ENCODE data around the gene NSMF.

NSMF gene

DNA sequence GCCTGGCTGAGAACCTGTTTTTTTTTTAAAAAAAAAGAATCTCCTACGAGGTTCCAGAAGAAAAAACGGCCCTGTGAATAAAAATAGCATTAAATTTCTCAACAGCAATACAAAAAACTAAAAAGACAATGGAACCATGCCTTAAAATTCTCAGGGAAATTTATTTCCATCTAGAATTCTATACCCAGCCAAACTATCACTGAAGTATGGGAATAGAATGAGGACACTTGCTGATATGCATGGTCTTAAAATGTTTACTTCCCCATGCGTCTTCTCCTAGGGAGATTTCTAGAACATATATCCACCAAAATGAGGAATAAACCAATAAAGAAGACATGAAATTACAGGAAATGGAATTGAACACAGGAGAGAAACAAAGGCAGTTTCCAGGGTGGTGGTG, 16.5 kb upstream of the NSMF start:
- ChIA-PET CTCF (no interaction called here), POLR2A (no interaction called here)
- H3K4me3 ChIP-seq (ENCODE audit: low read depth, low read length), result no peak overlapping the region
- no peaks in the 10 kb centered on the region for H3K36me3 ChIP-seq (ENCODE audit: control insufficient read depth in 2 of 2, insufficient read depth in 1 of 2, low read length in 2 of 2)
- no peaks in the 10 kb centered on the region for H3K4me1 ChIP-seq (ENCODE audit: control insufficient read depth, insufficient read depth, low read length)
- no peak overlapping the region for H3K27ac ChIP-seq (ENCODE audit: extremely low read depth, low read depth, low read length)
- H3K9me3 ChIP-seq (ENCODE audit: control insufficient read depth, insufficient read depth, low read depth, low read length), result no peaks in the 10 kb centered on the region
- TF ChIP-seq ZNF571 (tag by site-specific recombination; IDR thresholded peaks at IDR 0.05) (no peak), ZBTB1 (tag by site-specific recombination; IDR thresholded peaks at IDR 0.05) (no peak), ZNF114 (tag by site-specific recombination; IDR thresholded peaks at IDR 0.05) (no peak), ZNF558 (tag by site-specific recombination; IDR thresholded peaks at IDR 0.05) (no peak)

DNA sequence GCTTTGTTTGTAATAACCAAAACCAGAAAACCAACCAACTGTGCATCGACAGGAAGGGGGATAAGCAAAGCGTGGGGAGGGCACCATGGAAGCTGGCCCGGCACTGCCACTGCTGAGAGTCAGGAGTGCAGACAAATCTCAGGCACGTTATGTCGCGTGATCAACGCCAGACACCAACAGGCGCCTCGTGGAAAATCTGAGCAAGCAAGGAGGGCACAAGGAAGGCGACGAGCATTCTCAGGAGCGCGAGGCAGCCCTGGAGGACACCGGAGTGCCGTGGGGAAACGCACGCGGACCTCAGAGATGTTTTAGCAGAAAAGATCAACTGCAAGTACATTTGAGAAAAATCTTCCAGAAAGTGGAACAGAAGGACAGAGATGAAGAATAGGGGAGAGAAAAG, 15.1 kb upstream of the NSMF start:
- POLR2A ChIA-PET, result interaction anchor here (1.3 kb wide), 1 partner anchor 15 kb away, joined by 3 read pairs; no protein-coding TSS in a partner anchor
- Histone ChIP-seq H3K4me1 (ENCODE audit: control insufficient read depth, insufficient read depth, low read length) (no peaks in the 10 kb centered on the region), H3K9me3 (ENCODE audit: control insufficient read depth, insufficient read depth, low read depth, low read length) (no peaks in the 10 kb centered on the region), H3K4me3 (ENCODE audit: low read depth, low read length) (no peak overlapping the region), H3K36me3 (ENCODE audit: control insufficient read depth in 2 of 2, insufficient read depth in 1 of 2, low read length in 2 of 2) (no peaks in the 10 kb centered on the region), H3K27ac (ENCODE audit: extremely low read depth, low read depth, low read length) (no peak overlapping the region)
- CTCF ChIA-PET, result no interaction called here
- TF ChIP-seq ZNF426 (tag by site-specific recombination; IDR thresholded peaks at IDR 0.05) (no peak), ZBTB8A (tag by site-specific recombination; IDR thresholded peaks at IDR 0.05) (no peak), KLF16 (tag by site-specific recombination; IDR thresholded peaks at IDR 0.05) (no peak), ZNF585B (tag by site-specific recombination; IDR thresholded peaks at IDR 0.05) (no peak), SCRT2 (tag by site-specific recombination; IDR thresholded peaks at IDR 0.05) (no peak), ZNF48 (tag by site-specific recombination; IDR thresholded peaks at IDR 0.05) (no peak), ZNF837 (tag by site-specific recombination; IDR thresholded peaks at IDR 0.05) (no peak), ZFHX2 (tag by site-specific recombination; conservative IDR thresholded peaks at IDR 0.05) (no peak), ZFP3 (tag by site-specific recombination; IDR thresholded peaks at IDR 0.05; ENCODE audit: low read depth) (no peak), ZNF23 (tag by site-specific recombination; IDR thresholded peaks at IDR 0.05; ENCODE audit: borderline replicate concordance) (no peak), ZNF239 (tag by site-specific recombination; IDR thresholded peaks at IDR 0.05) (no peak), ZNF701 (tag by site-specific recombination; IDR thresholded peaks at IDR 0.05) (no peak), SP2 (tag by site-specific recombination; IDR thresholded peaks at IDR 0.05) (no peak), ZNF521 (tag by site-specific recombination; IDR thresholded peaks at IDR 0.05) (no peak), ZNF175 (tag by site-specific recombination; IDR thresholded peaks at IDR 0.05) (no peak), ZNF747 (tag by site-specific recombination; IDR thresholded peaks at IDR 0.05) (no peak), ZBTB17 (tag by site-specific recombination; IDR thresholded peaks at IDR 0.05) (no peak), ZEB2 (tag by site-specific recombination; IDR thresholded peaks at IDR 0.05) (no peak)
- TF ChIP-seq, protein P1, sequence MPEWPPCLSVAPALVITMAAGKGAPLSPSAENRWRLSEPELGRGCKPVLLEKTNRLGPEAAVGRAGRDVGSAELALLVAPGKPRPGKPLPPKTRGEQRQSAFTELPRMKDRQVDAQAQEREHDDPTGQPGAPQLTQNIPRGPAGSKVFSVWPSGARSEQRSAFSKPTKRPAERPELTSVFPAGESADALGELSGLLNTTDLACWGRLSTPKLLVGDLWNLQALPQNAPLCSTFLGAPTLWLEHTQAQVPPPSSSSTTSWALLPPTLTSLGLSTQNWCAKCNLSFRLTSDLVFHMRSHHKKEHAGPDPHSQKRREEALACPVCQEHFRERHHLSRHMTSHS (tag by site-specific recombination; IDR thresholded peaks at IDR 0.05), result no peak
- TF ChIP-seq, protein P2, sequence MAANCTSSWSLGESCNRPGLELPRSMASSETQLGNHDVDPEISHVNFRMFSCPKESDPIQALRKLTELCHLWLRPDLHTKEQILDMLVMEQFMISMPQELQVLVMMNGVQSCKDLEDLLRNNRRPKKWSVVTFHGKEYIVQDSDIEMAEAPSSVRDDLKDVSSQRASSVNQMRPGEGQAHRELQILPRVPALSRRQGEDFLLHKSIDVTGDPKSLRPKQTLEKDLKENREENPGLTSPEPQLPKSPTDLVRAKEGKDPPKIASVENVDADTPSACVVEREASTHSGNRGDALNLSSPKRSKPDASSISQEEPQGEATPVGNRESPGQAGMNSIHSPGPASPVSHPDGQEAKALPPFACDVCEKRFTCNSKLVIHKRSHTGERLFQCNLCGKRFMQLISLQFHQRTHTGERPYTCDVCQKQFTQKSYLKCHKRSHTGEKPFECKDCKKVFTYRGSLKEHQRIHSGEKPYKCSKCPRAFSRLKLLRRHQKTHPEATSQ (tag by site-specific recombination; IDR thresholded peaks at IDR 0.05), result no peak

DNA sequence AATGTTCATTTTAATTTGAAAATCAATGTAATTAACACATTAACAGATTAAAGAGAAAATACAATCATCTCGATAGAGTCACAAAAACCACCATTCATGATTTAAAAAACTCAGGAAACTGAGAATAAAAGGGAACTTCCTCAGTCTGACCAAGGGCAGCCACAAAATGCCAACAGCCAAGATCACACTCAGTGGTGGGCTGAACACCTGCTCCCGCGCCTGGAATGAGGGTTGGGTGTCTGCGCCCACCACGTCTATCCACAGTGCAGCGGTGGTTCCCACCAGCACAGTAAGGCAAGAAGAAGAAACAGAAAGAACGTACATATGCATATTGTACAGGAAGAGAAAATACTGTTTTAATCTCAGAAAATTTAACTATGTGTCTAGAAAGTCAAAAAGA, 11.7 kb upstream of the NSMF start:
- POLR2A ChIA-PET, result interaction anchor here (0.9 kb wide), 1 partner anchor 12 kb away, joined by 3 read pairs; the partner anchor contains the start of gene NSMF
- no peaks in the 10 kb centered on the region for H3K9me3 ChIP-seq (ENCODE audit: control insufficient read depth, insufficient read depth, low read depth, low read length)
- CTCF ChIA-PET, result interaction anchor here (1.1 to 1.3 kb wide), 3 partner anchors 25 to 184 kb away, joined by 3 read pairs; no protein-coding TSS in a partner anchor
- H3K4me1 ChIP-seq (ENCODE audit: control insufficient read depth, insufficient read depth, low read length), result no peaks in the 10 kb centered on the region
- no peak overlapping the region for H3K4me3 ChIP-seq (ENCODE audit: low read depth, low read length)
- no peak overlapping the region for H3K27ac ChIP-seq (ENCODE audit: extremely low read depth, low read depth, low read length)
- no peaks in the 10 kb centered on the region for H3K36me3 ChIP-seq (ENCODE audit: control insufficient read depth in 2 of 2, insufficient read depth in 1 of 2, low read length in 2 of 2)
- TF ChIP-seq, protein P3, sequence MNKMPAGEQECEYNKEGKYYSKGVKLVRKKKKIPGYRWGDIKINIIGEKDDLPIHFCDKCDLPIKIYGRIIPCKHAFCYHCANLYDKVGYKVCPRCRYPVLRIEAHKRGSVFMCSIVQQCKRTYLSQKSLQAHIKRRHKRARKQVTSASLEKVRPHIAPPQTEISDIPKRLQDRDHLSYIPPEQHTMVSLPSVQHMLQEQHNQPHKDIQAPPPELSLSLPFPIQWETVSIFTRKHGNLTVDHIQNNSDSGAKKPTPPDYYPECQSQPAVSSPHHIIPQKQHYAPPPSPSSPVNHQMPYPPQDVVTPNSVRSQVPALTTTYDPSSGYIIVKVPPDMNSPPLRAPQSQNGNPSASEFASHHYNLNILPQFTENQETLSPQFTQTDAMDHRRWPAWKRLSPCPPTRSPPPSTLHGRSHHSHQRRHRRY (tag by site-specific recombination; IDR thresholded peaks at IDR 0.05), result no peak
- TF ChIP-seq, protein P4, sequence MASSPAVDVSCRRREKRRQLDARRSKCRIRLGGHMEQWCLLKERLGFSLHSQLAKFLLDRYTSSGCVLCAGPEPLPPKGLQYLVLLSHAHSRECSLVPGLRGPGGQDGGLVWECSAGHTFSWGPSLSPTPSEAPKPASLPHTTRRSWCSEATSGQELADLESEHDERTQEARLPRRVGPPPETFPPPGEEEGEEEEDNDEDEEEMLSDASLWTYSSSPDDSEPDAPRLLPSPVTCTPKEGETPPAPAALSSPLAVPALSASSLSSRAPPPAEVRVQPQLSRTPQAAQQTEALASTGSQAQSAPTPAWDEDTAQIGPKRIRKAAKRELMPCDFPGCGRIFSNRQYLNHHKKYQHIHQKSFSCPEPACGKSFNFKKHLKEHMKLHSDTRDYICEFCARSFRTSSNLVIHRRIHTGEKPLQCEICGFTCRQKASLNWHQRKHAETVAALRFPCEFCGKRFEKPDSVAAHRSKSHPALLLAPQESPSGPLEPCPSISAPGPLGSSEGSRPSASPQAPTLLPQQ (tag by site-specific recombination; IDR thresholded peaks at IDR 0.05), result no peak
- TF ChIP-seq ZNF701 (tag by site-specific recombination; IDR thresholded peaks at IDR 0.05) (no peak), ZBTB1 (tag by site-specific recombination; IDR thresholded peaks at IDR 0.05) (no peak), ZFP41 (tag by site-specific recombination; IDR thresholded peaks at IDR 0.05; ENCODE audit: borderline replicate concordance) (no peak), ZNF132 (tag by site-specific recombination; IDR thresholded peaks at IDR 0.05; ENCODE audit: borderline replicate concordance) (no peak)
- TF ChIP-seq, protein P5, sequence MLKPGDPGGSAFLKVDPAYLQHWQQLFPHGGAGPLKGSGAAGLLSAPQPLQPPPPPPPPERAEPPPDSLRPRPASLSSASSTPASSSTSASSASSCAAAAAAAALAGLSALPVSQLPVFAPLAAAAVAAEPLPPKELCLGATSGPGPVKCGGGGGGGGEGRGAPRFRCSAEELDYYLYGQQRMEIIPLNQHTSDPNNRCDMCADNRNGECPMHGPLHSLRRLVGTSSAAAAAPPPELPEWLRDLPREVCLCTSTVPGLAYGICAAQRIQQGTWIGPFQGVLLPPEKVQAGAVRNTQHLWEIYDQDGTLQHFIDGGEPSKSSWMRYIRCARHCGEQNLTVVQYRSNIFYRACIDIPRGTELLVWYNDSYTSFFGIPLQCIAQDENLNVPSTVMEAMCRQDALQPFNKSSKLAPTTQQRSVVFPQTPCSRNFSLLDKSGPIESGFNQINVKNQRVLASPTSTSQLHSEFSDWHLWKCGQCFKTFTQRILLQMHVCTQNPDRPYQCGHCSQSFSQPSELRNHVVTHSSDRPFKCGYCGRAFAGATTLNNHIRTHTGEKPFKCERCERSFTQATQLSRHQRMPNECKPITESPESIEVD (tag by site-specific recombination; IDR thresholded peaks at IDR 0.05), result no peak

Measured in HEK293 (cell line).